ENCODE results near the gene SIGLEC6.

Gene SIGLEC6

DNA sequence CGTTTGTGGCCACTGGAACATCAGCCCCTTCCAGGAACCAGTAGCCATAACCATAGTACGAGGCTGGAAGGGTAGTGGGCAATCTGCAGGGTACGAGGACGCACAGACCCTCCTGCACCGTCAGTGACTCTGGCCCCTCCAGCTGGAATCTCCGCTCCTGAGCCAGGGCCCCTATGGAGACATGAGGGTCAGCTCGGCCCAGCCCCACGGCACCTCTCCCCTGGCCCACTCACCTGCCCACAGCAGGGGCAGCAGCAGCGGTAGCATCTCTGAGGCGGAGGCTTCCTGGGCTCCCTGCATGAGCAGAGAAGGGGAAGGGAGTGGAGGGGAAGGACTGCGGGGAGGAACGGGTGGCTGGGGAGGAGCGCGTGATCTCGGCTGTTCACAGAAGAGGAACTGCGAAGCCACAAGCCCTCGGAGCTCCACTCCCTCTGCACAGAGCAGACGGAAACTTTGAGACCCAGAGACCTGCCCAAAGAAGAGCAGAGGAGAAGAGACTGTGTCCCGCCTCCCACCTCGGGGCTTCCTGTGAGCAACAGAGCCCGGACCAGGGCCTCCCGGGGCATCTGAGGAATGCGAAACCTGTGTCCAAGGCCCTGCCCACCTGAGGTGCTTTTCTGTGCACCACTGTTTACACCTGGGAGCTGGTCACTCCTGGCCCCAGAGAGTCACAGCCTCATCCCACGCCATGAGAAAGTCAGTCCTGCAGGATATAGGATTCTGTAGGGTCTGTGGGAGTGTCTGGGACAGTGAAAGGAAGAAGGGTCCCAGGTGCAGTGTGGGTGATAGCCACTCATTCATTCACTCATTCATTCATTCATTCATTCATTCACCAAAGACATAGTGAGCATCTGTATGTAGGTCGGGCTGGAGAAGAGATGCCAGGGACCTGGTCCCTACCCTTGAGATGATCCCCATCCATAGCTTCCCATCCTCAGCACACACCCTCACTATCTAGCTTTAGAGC is at the start of gene SIGLEC6:
TSS of gene SIGLEC6 (minus strand) at position 322 of the 967 bp plus-strand sequence. CDS start at position 300, 22 bp downstream.
- DNase-seq, result no peak

DNA sequence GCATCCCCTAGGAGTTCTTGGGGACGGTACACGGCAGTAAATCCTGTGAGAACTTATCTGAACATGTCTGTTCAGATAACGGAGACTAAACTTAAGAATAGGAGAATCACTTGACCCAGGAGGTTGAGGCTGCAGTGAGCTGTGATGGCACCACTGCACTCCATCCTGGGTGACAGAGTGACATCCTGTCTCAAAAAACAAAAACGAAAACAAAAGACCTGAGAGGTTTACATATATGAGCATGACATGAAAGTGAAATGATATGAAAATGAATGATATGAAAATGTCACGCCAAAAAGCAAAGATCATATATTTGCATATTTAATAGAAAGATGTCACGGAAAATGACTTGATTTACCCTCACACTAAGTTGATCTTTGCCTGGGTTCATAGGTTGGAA is 45.4 kb upstream of the SIGLEC6 start:
- no peak for DNase-seq

DNA sequence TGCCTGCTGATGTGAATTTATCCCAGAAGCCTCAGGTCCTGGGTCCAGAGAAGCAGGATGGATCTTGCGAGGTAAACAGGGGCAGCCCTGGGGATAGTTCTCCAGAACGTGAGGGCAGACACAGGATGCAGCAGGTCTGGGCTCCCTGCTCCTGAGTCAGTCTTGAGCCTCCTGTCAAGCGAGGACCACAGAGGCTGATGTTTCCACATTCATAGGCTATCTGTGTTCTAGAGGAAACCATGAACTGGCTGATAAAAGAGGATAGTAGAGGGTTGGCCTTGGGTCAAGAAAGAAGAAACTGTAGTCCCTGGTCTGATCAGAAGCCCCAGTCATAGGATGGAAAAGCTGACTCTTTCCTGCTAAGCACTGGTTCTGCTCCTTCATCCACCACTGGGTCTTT is 41.9 kb upstream of the SIGLEC6 start:
- no peak for DNase-seq

DNA sequence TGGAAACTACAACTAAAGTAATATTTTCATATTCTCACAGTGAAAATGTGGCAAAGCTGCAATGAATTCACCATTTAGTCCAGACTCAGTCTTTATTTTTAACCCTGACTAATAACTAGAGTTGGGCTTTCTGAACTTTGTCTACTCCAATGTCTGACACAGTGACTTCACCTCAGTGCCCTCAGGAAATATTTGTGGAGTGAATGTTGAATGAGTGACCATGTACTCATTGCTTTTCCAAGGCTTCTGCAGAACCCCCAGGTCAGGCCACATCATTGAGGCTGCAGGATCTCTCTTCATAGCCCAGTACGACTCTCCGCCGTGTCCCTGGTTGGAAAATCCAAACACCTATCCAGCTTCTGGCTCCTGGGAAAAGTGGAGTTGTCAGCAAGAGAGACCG is 41.4 kb upstream of the SIGLEC6 start:
- DNase-seq, result no peak

DNA sequence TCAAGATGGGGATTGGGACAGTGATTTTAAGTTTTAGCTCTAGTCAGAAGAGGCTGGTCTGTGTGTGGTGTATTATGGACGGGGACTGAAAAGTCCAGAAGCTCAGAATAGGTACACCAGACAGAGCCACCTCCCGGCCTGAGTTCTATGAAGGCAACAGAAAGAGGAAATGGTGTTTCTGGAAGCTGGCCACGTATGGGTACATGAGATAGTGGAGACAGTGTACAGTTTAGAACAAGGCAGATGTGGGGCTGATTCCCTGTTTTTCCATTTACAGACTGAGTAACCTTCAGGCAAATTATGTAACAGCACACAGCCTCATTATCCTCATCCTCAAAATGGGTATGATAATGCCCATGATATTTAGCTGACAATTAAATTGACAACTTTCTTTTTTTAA is 40.9 kb upstream of the SIGLEC6 start:
- DNase-seq, result no peak

DNA sequence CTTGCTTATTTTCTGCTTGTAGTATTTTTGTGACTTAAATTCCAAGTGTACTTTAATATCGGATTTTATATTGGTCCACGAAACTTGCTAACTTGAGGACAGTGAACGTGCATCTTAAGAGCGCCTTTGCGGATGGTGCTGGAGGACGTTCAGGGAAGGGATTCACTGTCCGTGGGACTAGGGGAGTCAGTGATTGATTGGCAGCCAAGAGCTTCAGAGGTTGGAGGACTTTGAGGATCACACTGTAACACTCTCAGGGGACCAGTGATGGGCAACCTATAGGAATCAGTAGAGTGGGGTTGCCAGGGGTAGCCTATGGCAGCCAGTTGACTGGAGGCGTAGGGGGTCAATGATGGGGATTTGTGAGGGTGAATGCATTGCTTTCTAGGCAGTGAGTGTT is 40.1 kb upstream of the SIGLEC6 start:
- no peak for DNase-seq

DNA sequence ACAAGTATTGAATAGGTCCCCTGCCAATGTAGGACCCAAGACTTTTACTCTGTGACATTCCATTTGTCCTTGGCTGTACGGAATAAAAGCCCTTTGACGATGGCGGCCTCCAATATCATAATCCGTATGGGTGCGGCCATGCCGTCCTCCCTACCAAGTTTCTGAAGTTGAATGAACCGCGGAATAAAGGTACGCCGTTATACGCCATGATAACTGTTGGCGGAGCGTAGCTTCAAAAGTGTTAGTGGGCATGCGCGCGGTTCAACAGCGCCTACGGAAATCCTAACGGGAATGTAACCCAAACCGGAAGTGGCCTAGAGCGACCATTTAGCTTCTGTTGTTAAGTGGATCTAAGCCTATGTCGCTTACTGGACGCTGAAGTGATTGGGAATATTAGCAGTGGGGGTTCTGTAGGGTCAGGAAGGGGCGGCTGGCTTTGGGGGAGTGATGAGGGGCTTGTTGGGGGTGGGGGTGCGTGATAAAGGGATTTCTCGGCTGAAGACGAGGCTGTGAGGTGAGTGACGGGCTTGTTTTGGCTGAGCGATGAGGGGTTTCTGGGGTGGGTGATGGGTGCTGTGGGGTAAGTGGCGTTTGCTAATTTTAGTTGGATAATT is 39.6 kb upstream of the SIGLEC6 start, which contains the start of gene ZNF175:
TSS of gene ZNF175 (plus strand) at position 322 of the 614 bp plus-strand sequence. CDS start 2,047 bp downstream, outside the sequence.
- DNase-seq, result peak; percentile 97

DNA sequence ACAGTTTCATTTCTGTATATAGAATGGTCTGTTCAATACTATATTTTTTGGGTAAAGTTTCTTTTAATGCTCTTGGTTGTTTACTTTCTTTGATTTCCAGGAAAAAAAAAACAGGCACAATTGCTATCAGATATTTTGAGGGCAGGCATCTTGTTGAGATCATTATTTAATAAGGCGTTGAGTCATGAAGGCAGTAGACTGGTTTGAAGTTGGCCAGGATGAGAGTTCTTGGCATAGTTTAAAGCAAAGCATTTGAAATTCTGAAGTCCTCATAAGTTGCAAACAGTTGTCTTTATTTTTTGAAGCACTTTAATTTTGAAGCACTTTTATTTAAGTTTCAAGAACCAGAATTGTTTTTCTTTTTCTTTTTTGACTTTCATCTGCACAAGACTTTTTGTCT is 37.0 kb upstream of the SIGLEC6 start:
- no peak for DNase-seq

DNA sequence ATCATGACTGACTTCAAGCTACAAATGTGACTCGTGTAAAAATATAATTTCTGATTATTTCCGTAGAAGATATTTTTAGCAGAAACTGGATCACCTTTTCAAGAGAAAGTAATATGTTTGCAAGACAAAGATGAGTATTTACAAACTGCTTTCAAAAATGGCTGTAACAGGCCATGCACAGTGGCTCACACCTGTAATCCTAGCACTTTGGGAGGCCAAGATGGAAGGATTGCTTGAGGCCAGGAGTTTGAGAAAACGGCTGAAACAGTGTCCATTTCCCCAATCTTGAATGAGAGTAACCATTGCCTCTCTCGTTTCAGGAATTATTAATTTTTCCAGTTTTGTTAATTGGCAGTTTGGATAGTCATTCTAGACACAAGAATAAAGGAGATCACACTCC is 36.1 kb upstream of the SIGLEC6 start:
- DNase-seq, result no peak

DNA sequence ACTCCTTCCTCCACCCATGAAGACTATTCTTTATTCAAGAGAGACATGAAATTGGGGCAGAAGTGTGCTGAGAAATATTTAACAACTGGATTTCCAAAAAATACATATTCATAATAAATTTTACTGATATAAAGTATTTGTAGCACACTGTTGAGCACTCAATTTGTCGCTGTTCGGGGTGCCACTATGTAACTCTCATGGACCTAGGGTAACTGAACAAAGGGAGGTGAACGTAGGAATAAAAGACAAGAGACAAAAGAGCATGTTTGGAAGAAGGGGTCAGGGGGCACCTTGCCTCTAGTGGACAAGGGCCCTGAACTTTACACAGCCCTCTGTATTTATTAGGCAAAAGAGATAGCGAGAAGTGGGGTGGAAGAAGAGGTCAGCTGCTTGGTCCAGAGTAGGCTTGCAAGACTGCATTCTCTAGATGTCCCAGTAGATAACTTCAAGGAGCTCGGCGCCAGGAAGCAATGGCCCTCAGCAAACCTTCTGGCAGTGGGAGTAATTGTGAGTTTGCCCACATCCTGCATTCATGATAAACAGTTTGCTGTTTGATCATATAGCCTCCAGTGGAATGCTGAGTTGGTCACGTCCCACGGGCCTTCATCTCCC is 35.1 kb upstream of the SIGLEC6 start:
- DNase-seq, result no peak

DNA sequence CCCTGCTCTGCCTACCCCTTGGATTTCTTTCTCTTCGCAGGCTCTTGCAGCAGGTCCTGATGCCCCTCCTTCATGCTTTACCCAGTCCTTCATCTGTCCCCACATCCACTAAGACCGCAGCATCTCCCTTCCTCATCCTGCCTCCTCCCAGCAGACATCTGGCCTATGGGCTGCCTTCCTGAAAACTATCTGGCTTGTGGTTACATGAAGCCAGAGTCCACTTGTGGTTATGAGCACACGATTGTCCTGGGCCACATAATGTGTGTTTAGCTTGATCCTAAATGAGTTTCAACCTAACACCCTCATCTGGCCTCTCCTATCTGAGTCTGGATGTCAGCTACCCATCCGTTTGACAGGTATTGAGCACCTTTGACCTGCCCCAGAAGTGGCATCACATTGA is 34.1 kb upstream of the SIGLEC6 start:
- no peak for DNase-seq

DNA sequence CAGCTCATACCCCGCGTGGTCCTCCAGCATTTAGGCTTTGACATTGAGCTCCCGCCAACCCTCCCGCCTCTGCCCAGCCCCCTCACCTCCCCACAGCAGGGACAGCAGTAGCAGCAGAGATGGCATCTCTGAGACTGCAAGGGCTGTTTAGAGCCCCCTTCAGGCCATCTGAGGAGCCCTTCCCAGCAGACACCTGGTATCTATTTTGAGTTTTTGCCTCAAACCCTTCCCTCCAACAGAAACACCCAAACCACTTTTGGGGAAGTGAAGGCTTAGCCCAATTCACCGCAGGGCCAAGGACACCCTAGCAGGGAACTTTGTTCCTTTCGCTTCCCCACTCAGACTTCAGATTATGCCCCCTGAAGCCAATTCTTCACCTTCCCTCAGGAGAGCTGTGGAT is 33.3 kb upstream of the SIGLEC6 start:
- DNase-seq, result no peak

DNA sequence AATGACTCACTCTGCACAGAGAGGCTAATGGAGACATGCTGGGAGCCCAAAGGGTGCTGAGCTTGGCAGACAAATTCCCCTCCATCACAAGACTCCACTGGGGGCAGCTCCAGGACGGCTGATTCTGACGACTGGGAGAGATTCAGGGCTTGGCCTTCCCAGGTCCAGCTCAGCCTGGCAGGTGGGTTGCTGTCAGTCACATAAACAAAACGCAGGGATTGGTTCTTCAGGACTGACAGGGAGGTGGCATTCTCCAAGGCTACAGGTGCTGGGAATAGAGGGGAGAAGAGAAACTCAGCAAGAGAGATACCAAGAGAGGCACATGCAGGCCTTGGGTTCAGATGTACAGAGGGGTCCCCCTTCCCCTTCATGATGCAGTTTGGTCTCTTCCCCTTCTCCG is 28.9 kb upstream of the SIGLEC6 start:
- no peak for DNase-seq

DNA sequence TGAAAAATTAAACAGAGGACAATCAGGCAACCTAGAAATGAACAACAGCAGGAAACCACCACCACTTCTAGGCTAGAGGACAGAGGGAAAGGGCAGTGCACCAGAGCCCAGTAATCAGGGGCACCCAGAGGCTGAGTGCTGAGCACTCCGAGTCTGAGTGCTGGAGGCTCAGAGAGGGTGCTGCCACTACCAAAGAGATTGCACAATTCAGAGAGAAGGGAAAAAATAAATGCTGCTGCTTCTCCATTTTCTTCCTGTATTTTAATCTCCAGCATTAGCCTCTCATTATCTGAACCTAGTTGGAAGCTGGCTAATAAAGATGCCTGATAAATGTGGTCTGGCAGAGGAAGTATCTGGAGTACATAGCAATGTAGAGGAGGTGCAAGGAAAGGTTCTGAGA is 27.8 kb upstream of the SIGLEC6 start:
- DNase-seq, result no peak

DNA sequence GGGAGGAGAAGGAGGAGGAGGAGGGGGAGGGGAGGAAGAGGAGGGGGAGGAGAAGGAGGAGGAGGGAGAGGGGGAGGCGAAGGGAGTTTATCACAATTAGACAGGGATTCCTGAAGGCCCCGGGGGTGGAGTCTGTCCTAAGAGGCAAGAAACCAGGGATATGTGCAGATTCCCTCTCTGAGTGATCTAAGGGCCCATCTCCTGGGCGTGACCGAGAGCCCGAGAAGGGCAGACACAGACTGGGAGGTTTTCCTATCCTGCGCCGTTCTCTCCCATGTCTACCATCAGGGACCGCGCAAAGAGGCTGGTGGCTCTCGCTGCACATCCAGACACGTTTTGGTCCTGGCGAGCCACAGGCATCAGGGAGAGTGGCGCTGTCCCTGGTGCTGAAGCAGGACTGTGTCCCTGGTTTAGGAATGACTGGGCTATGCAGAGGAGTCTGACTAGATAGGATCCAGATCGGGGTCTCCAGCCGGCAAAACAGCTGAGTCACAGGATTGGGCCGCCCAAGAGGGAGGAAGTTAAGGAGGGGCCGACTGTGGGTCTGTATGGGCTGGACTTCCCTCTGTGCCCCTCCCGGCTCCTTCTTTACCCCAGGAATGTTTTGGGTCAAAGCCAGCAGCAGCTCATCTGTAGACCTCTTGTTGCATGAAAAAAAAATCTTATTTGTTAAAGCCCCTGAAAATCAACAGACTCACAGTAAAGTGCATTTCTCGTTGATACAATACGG is 21.7 kb upstream of the SIGLEC6 start:
- no peak for DNase-seq

DNA sequence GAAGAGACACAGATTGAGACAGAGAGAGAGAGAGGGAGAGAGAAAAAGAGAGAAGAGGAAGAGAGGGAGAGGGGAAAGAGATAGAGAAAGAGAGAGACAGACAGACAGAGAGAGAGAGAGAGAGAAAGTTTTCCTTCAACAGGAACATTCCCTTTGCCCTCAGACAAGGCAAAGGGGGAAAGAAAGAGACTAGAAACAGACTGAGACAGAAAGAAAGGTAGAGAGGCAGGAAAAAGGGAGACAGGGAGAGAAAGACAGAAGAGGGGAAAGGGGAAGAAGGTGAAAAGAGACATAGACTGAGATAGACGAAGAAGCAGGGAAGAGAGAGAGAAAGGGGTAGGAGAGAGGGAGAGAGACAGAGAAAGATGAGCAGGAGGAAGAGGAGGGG is 21.1 kb upstream of the SIGLEC6 start:
- no peak for DNase-seq

DNA sequence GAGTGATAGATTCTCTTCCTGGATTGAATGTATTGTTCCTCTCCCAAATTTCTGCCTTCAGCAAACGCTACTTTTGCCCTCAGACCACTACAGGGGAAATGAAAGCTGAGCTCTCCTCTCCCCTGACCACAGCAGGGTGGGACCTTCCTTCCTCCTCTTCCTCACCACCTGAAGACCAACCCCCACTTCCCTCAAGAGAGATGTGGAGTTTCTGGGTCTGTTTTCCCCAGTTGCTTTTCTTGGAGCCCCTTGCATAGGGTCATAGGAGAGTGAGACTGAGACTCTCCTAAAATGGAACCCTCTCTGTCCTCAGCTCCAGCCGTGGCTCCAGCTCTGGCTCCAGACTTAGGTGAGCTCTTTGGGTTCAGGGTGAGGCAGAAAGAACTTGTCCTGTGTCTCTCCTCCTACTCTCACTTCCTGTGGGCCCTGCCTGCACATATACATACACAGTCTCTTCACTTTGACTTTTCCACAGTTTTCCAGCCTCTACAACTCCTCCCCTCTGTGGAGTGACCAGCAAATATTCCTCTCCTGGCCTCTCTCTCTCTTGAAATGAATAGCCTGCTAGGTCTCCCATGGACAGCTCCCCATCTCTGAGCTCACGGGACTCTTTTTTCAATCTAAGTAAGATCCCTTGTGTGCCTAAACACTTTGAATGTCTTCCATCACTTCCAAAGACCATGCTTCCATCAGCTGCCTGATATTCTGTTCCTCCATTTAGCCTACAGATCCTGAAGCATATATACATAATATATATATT is 20.4 kb upstream of the SIGLEC6 start:
- no peak for DNase-seq

DNA sequence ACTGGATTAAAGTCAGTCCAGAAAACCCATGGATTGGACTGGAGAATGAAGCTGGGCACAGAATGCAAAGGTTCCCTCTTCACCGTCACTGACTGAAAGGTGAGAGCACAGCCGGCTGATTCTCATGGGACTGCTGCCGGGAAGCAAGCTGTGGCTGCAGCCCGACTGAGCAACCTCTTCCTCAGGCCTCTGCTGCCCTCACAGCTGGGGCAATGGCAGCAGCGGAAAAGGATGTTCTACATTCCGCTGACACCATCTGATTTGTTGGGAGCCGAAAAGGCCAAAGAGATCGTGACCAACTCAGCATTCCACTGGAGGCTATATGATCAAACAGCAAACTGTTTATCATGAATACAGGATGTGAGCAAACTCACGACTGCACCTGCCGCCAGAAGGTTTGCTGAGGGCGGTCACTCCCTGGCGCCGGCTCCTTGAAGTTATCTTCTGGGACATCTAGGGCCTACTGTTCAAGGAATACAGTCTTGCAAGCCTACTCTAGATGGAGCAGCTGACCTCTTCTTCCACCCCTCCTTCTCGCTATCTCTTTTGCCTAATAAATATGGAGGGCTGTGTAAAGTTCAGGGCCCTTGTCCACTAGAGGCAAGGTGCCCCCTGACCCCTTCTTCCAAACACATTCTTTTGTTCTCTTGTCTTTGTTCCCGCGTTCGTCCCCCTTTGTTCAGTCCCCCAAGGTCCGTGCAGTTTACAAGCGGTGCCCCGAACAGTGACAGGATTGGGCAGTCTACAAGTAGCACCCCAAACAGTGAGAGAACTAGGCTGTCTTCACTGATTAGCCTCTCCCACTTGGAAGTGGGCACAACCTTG is 19.6 kb upstream of the SIGLEC6 start:
- no peak for DNase-seq

DNA sequence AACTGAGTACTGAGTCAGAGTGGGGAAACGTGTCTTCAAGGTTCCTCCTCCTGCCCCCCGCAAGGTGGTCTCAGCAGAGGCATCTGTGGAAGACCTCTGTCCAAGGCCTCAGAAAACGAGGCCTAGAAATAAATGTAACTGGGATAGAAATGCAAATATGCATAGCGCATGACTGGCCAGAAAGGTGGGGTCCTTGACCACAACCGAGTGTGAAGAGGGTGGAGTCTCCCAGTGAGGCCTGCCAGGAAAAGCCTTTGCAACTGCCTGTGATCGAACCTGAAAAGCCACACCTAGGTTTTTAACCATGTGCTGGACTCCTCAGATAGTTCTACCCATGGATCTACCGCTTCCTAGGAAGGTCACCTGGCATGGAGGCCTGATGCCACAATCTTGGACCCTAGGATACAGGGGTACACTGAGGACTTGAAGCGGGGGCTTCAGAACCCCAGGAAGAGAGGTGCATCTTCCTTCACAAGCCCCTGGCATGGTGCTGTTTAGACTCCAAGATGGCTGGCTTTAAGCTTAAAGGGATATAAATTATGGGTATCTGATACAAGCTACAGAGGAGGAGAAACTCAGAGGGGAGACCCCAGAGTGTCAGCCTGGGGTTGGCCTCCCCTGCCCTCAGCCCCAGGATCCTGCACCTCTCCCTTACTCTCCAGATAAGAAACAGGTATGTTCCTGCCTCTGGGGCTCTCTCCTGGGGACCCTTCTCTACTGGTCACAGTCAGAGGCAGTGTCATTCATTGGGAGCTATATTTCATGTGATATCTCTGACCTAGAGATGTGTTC is 18.3 kb upstream of the SIGLEC6 start:
- no peak for DNase-seq

DNA sequence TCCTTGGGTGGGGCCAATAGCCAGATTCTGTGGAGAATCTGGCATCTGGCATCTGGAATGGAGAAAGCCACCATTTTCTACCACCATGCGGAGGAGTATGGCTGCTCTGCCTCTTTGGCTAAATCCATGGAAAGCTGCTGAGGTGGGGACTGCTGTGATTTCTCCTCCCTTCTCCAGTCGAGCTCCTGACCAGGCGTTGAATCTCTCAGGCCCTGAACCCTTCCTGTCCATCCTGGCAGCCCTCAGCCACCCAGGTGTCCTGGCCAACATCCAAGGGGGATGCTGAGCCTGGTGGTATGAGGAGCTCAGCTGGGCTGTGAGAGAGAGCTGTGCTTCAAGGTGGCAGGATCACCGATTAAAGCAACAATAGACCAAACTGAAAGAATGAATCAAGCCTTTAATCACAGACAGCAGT is 17.4 kb upstream of the SIGLEC6 start:
- no peak for DNase-seq

All from DMS79 treated with DMSO at 0.1 percent for 48 hours (cell line).